Panc1 (cell line): ENCODE results near the gene SRGAP3. TPM values are rescaled to one million over a fixed set of nuclear protein-coding genes. Genes with fewer than 3 reads are reported as not detected.

Experiments used
- ATAC-seq: fragments of 200-7000 bp; cut with Tn5 transposase; 2 replicates; pipeline ENCODE4 v1.9.1; 2020; ENCODE audit warnings: mild to moderate bottlenecking, moderate library complexity
- BruUV-seq: library from RNA; stranded (reverse); fragments of 400-500 nt; replicated peaks from 2 replicates; lab custom pipeline; 2021; lab: Mats Ljungman, UMichigan
- CTCF ChIA-PET: fragments of 300-600 bp; sonication (Branson Sonifier 250); formaldehyde crosslinking; loops from one replicate; lab custom pipeline; 2022; ENCODE audit warnings: antibody characterized with exemption; lab: Charles Lee
- POLR2A ChIA-PET: fragments of 300-600 bp; sonication (Branson Sonifier 250); formaldehyde crosslinking; loops from one replicate; lab custom pipeline; 2022; ENCODE audit warnings: antibody characterized with exemption; lab: Charles Lee
- DNase-seq: peaks from one replicate; pipeline ENCODE4 v3.0.0-alpha.2; 2010; ENCODE audit warnings: low read depth, low spot score
- H3K27ac ChIP-seq: 2 replicates; pipeline ENCODE4 v1.5.1; 2011; ENCODE audit warnings: mild to moderate bottlenecking, low read length, inconsistent platforms
- H3K27me3 ChIP-seq: fragments of 200-500 bp; sonication (Bioruptor generic); 2 replicates; pipeline ENCODE4 v1.6.0; 2014; ENCODE audit warnings: low read length, inconsistent platforms; ENCODE audit not compliant: control insufficient read depth, insufficient read depth
- H3K36me3 ChIP-seq: fragments of 200-500 bp; sonication (Bioruptor generic); 2 replicates; pipeline ENCODE4 v1.5.1; 2014; ENCODE audit warnings: inconsistent platforms, mild to moderate bottlenecking, low read length, moderate library complexity; ENCODE audit not compliant: control insufficient read depth, insufficient read depth
- H3K4me1 ChIP-seq: 2 replicates; pipeline ENCODE4 v1.5.1; 2011; ENCODE audit warnings: inconsistent platforms, mild to moderate bottlenecking, low read length, moderate library complexity; ENCODE audit not compliant: control insufficient read depth, insufficient read depth
- H3K4me3 ChIP-seq, 2 experiments: 2 replicates each; pipeline ENCODE4 v1.5.1; 2011 to 2012; ENCODE audit warnings: low read depth in 2 of 2, low read length in 2 of 2, mild to moderate bottlenecking in 2 of 2, inconsistent platforms in 1 of 2, moderate library complexity in 1 of 2
- H3K9me3 ChIP-seq: fragments of 200-500 bp; sonication (Bioruptor generic); 2 replicates; pipeline ENCODE4 v1.5.1; 2014; ENCODE audit warnings: low read depth, mild to moderate bottlenecking, inconsistent platforms, low read length, moderate library complexity; ENCODE audit not compliant: control insufficient read depth, insufficient read depth
- POLR2AphosphoS5 ChIP-seq: IDR thresholded peaks from 2 replicates; pipeline ENCODE4 v1.6.1; 2012; ENCODE audit warnings: mild to moderate bottlenecking, low read depth, low read length, moderate library complexity
- SIN3A ChIP-seq: IDR thresholded peaks from 2 replicates; pipeline ENCODE4 v1.6.1; 2012; ENCODE audit warnings: low read depth, mild to moderate bottlenecking, low read length, moderate library complexity, borderline replicate concordance; ENCODE audit not compliant: insufficient read depth
- TCF7L2 ChIP-seq: IDR thresholded peaks from 2 replicates; pipeline ENCODE4 v1.6.1; 2011; ENCODE audit warnings: mild to moderate bottlenecking, low read depth, low read length, inconsistent platforms
- in situ Hi-C: cut with HindIII; loops from 2 replicates; pipeline ENCODE4 v1.10.0; 2016; ENCODE audit warnings: low sequenced_read_pairs, low pct_unique_long_range_greater_than_20kb
- intact Hi-C: fragments of 100-400 bp; cut with micrococcal nuclease; formaldehyde crosslinking; loops from one replicate; pipeline ENCODE4 v1.10.0; 2022; ENCODE audit not compliant: unreplicated experiment
- total RNA-seq: library from RNA; stranded (reverse); gene quantifications from one replicate; pipeline ENCODE4 v1.2.1, GENCODE V29; 2021; ENCODE audit not compliant: unreplicated experiment
- TF ChIP-seq, protein P1 (sequence below): fragments of 450-650 bp; IDR thresholded peaks from 2 replicates; pipeline ENCODE4 v1.5.1; 2017; ENCODE audit warnings: mild to moderate bottlenecking
- TF ChIP-seq, protein P2 (sequence below), 2 experiments: IDR thresholded peaks; 2 replicates each; pipeline ENCODE4 v1.6.1; 2011 to 2012; ENCODE audit warnings: low read depth in 2 of 2, control low read depth in 1 of 2, low read length in 1 of 2, mild to moderate bottlenecking in 1 of 2, moderate library complexity in 1 of 2; ENCODE audit not compliant: insufficient read depth in 1 of 2

The SRGAP3 gene
- total RNA-seq, 1 experiment from 2014 or later = 0.82 TPM

- no peaks in the 10 kb centered on the region for H3K4me1 ChIP-seq
- ChIA-PET CTCF (no interaction called here), POLR2A (no interaction called here)
- in situ Hi-C loops = no loop called here
- DNase-seq = no peak
- 0 out of 2 replicates have a peak, but pooled peaks cover 2% of the 10 kb centered on the region for H3K27me3 ChIP-seq
- no peak for ATAC-seq
- no TSS peak for BruUV-seq
- H3K4me3 ChIP-seq = no peak overlapping the region
- TF ChIP-seq, protein P1, sequence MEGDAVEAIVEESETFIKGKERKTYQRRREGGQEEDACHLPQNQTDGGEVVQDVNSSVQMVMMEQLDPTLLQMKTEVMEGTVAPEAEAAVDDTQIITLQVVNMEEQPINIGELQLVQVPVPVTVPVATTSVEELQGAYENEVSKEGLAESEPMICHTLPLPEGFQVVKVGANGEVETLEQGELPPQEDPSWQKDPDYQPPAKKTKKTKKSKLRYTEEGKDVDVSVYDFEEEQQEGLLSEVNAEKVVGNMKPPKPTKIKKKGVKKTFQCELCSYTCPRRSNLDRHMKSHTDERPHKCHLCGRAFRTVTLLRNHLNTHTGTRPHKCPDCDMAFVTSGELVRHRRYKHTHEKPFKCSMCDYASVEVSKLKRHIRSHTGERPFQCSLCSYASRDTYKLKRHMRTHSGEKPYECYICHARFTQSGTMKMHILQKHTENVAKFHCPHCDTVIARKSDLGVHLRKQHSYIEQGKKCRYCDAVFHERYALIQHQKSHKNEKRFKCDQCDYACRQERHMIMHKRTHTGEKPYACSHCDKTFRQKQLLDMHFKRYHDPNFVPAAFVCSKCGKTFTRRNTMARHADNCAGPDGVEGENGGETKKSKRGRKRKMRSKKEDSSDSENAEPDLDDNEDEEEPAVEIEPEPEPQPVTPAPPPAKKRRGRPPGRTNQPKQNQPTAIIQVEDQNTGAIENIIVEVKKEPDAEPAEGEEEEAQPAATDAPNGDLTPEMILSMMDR = no peak
- TF ChIP-seq POLR2AphosphoS5 = no peak
- intact Hi-C loops = no loop called here
- no peaks in the 10 kb centered on the region for H3K9me3 ChIP-seq
- no peak overlapping the region for H3K27ac ChIP-seq
- no peaks in the 10 kb centered on the region for H3K36me3 ChIP-seq
Measured at GRCh38 chr3:9015250-9015649, 234.2 kb downstream of the SRGAP3 start.

GRCh38 chr3:9013782-9014563 is 235.5 kb downstream of the SRGAP3 start:
- DNase-seq (no peak), ATAC-seq (no peak)
- H3K27me3 ChIP-seq = 0 out of 2 replicates have a peak, but pooled peaks cover 2% of the 10 kb centered on the region
- no peaks in the 10 kb centered on the region for H3K9me3 ChIP-seq
- ChIA-PET POLR2A (no interaction called here), CTCF (interaction anchor here (0.6 kb wide), 1 partner anchor 332 kb away, joined by 9 read pairs; no protein-coding TSS in a partner anchor)
- intact Hi-C loops = no loop called here
- in situ Hi-C loops = no loop called here
- TF ChIP-seq SIN3A = no peak
- TF ChIP-seq POLR2AphosphoS5 = no peak
- TF ChIP-seq, protein P2, sequence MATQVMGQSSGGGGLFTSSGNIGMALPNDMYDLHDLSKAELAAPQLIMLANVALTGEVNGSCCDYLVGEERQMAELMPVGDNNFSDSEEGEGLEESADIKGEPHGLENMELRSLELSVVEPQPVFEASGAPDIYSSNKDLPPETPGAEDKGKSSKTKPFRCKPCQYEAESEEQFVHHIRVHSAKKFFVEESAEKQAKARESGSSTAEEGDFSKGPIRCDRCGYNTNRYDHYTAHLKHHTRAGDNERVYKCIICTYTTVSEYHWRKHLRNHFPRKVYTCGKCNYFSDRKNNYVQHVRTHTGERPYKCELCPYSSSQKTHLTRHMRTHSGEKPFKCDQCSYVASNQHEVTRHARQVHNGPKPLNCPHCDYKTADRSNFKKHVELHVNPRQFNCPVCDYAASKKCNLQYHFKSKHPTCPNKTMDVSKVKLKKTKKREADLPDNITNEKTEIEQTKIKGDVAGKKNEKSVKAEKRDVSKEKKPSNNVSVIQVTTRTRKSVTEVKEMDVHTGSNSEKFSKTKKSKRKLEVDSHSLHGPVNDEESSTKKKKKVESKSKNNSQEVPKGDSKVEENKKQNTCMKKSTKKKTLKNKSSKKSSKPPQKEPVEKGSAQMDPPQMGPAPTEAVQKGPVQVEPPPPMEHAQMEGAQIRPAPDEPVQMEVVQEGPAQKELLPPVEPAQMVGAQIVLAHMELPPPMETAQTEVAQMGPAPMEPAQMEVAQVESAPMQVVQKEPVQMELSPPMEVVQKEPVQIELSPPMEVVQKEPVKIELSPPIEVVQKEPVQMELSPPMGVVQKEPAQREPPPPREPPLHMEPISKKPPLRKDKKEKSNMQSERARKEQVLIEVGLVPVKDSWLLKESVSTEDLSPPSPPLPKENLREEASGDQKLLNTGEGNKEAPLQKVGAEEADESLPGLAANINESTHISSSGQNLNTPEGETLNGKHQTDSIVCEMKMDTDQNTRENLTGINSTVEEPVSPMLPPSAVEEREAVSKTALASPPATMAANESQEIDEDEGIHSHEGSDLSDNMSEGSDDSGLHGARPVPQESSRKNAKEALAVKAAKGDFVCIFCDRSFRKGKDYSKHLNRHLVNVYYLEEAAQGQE (IDR thresholded peaks at IDR 0.05; ENCODE audit: insufficient read depth in 1 of 2, low read depth in 2 of 2, low read length in 1 of 2) = no peak
- TF ChIP-seq, protein P1 = no peak
- TF ChIP-seq TCF7L2 = no peak
- no peaks in the 10 kb centered on the region for H3K36me3 ChIP-seq
- no peaks in the 10 kb centered on the region for H3K4me1 ChIP-seq
- no peak overlapping the region for H3K27ac ChIP-seq
- no peak overlapping the region for H3K4me3 ChIP-seq
- BruUV-seq = no TSS peak
